Measurements from ENCODE around the gene ING2. TPM values are rescaled to one million over a fixed set of nuclear protein-coding genes. Genes with fewer than 3 reads are reported as not detected.
A peak's percentile ranks its signal among the peaks of the same experiment; 100 is the strongest.

The ING2 gene
- total RNA-seq, 1 experiment from 2014 or later = 15.3 TPM

DNA sequence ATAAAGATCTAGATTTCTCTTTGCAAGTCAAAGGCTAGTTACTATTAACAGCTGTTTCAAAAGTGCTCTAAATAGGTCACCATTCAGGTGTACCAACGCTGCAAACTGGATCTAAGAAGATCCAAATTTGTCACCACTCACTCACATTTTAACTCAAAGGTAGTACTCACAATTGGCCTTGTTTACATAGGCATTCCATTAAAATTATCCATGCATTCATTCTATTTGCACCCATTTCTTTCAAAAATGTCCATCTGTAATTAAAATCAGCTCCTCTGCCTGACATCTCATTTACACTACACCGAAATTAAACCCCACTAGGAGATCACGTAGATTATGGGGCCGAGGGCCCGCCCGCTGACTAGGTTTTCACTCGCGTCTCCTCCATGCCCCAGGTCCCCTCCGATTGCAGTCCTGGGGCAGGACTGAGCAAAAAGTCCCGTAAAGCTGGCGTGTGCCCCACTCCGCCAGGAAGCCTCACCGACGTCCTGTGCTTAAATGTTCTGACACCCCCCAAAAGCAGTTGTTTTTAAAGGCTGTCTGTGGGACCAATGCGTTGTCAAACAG, 1.3 kb upstream of the ING2 start:
- Mint-ChIP-seq H3K4me1 (ENCODE audit: low read depth, unreplicated experiment) (peaks cover 12% of the 10 kb centered on the region), H3K4me3 (ENCODE audit: unreplicated experiment) (peak overlapping the region; percentile 96), H3K27ac (ENCODE audit: unreplicated experiment) (peak overlapping the region; percentile 97), H3K9me3 (ENCODE audit: unreplicated experiment) (no peaks in the 10 kb centered on the region), H3K27me3 (ENCODE audit: insufficient read depth, unreplicated experiment) (no peaks in the 10 kb centered on the region), H3K36me3 (ENCODE audit: insufficient read depth, unreplicated experiment) (peaks cover 13% of the 10 kb centered on the region)
- POLR2A ChIA-PET = interaction anchor here (1.0 to 1.2 kb wide), 2 partner anchors 93 to 99 kb away, joined by 3 to 5 read pairs; no protein-coding TSS in a partner anchor
- intact Hi-C loops (cut with micrococcal nuclease; ENCODE audit: unreplicated experiment) = loop anchor here (1.0 to 5.0 kb wide), 6 partner anchors 31 to 156 kb away; partner anchors contain the start of genes CDKN2AIP, RWDD4 and TRAPPC11
- Histone ChIP-seq H3K4me3 (ENCODE audit: low read depth, low read length) (peak overlapping the region; percentile 73), H3K27me3 (replicated peaks; ENCODE audit: control insufficient read depth, insufficient read depth, low read length) (no peaks in the 10 kb centered on the region), H3K4me1 (peaks cover 27% of the 10 kb centered on the region), H3K36me3 (ENCODE audit: control insufficient read depth, insufficient read depth, low read length) (no peaks in the 10 kb centered on the region), H3K9me3 (no peaks in the 10 kb centered on the region)
- BruUV-seq (replicated peaks) = TSS peak; percentile 55
- CTCF ChIA-PET = interaction anchor here (0.5 to 1.3 kb wide), 3 partner anchors 99 to 217 kb away, joined by 3 to 21 read pairs (median 4); no protein-coding TSS in a partner anchor
- TF ChIP-seq, protein P1, sequence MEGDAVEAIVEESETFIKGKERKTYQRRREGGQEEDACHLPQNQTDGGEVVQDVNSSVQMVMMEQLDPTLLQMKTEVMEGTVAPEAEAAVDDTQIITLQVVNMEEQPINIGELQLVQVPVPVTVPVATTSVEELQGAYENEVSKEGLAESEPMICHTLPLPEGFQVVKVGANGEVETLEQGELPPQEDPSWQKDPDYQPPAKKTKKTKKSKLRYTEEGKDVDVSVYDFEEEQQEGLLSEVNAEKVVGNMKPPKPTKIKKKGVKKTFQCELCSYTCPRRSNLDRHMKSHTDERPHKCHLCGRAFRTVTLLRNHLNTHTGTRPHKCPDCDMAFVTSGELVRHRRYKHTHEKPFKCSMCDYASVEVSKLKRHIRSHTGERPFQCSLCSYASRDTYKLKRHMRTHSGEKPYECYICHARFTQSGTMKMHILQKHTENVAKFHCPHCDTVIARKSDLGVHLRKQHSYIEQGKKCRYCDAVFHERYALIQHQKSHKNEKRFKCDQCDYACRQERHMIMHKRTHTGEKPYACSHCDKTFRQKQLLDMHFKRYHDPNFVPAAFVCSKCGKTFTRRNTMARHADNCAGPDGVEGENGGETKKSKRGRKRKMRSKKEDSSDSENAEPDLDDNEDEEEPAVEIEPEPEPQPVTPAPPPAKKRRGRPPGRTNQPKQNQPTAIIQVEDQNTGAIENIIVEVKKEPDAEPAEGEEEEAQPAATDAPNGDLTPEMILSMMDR (IDR thresholded peaks at IDR 0.05; ENCODE audit: insufficient read depth in 1 of 2, low read depth in 1 of 2, low read length in 1 of 2, severe bottlenecking in 1 of 2, unreplicated experiment in 1 of 2) = no peak
- no peak for DNase-seq

DNA sequence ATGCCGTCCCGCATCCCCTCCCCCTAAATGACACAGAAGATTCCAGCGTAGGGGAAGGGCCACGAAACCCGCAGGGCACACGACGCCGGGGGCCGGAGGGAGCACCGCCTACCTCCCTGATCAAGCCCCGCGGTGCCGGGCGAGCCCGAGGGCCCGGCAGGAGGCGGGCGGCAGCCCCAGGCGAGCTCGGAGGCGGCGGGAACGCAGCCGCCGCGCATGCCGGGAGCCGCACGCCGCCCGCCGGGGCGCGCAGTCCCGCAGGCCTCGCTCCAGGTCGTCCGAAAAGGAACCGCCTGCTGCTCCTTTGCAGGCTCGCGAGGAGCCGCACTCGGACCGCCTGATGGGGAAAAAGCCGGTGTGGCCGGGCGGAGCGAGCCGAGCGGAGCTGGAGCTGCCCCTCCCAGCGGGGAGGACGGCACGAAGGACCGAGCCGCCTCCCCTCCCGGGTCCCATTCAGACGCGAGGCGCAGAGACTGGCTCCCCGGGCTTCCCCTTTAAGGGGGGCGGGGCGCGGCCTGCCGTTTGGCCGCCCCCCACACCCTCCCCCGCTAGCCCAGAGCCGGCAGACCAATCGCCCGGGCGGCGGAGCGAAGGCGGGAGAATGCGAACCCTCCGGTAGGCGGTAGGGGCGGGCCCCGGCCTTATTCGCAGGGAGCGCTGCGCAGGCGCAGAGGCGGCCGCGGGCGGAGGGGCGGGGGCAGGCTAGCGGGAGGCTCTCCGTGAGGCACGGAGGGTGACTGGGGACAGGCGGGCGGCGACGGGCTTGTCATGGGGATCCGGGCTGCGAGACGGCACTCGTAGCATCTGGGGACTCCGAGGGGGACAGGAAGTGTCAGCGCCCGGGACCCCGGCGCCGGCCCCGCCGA, 561 bp upstream of the ING2 start:
- H3K4me1 Mint-ChIP-seq (ENCODE audit: low read depth, unreplicated experiment) = peaks cover 12% of the 10 kb centered on the region
- peaks cover 13% of the 10 kb centered on the region for H3K36me3 Mint-ChIP-seq (ENCODE audit: insufficient read depth, unreplicated experiment)
- no peaks in the 10 kb centered on the region for H3K27me3 Mint-ChIP-seq (ENCODE audit: insufficient read depth, unreplicated experiment)
- CTCF ChIA-PET = interaction anchor here (0.5 to 1.3 kb wide), 4 partner anchors 95 to 217 kb away, joined by 3 to 21 read pairs (median 4); no protein-coding TSS in a partner anchor
- POLR2A ChIA-PET = interaction anchor here (0.7 to 1.2 kb wide), 3 partner anchors 67 to 98 kb away, joined by 3 to 5 read pairs (median 3); no protein-coding TSS in a partner anchor
- DNase-seq = peak; percentile 98 to 99
- intact Hi-C loops (cut with micrococcal nuclease; ENCODE audit: unreplicated experiment) = loop anchor here (1.0 to 5.0 kb wide), 6 partner anchors 32 to 155 kb away; partner anchors contain the start of genes CDKN2AIP, RWDD4 and TRAPPC11
- H3K27ac Mint-ChIP-seq (ENCODE audit: unreplicated experiment) = peak overlapping the region; percentile 97
- Histone ChIP-seq H3K4me1 (peaks cover 30% of the 10 kb centered on the region), H3K4me3 (ENCODE audit: low read depth, low read length) (peak overlapping the region; percentile 73), H3K9me3 (no peaks in the 10 kb centered on the region), H3K27me3 (replicated peaks; ENCODE audit: control insufficient read depth, insufficient read depth, low read length) (no peaks in the 10 kb centered on the region), H3K36me3 (ENCODE audit: control insufficient read depth, insufficient read depth, low read length) (no peaks in the 10 kb centered on the region)
- H3K4me3 Mint-ChIP-seq (ENCODE audit: unreplicated experiment) = peak overlapping the region; percentile 96
- no TSS peak for BruUV-seq (replicated peaks)
- TF ChIP-seq, protein P1 (IDR thresholded peaks at IDR 0.05; ENCODE audit: insufficient read depth in 1 of 2, low read depth in 1 of 2, low read length in 1 of 2, severe bottlenecking in 1 of 2, unreplicated experiment in 1 of 2) = no peak
- no peaks in the 10 kb centered on the region for H3K9me3 Mint-ChIP-seq (ENCODE audit: unreplicated experiment)
